Left lung (tissue), 10 donors: ENCODE data around the gene TRNT1. TPM values are rescaled to one million over a fixed set of nuclear protein-coding genes. Genes with fewer than 3 reads are reported as not detected.
A peak's percentile ranks its signal among the peaks of the same experiment; 100 is the strongest.

ENCODE experiments used
- ATAC-seq: fragments of 200-7000 bp; cut with Tn5 transposase; one replicate; pipeline ENCODE4 v1.9.1; 2020; ENCODE audit warnings: moderate library complexity
- DNase-seq, 4 donors: peaks; one replicate each; pipeline ENCODE4 v3.0.0-alpha.2; 2013 to 2020
- H3K27ac ChIP-seq, 2 donors: fragments of 200-600 bp; sonication (generic) in 1 of 2; one replicate each; pipeline versions ENCODE4 v1.5.0 to v1.8.0; 2020 to 2021
- H3K27me3 ChIP-seq, 2 donors: fragments of 200-600 bp; sonication (generic) in 1 of 2; one replicate each; pipeline versions ENCODE4 v1.5.0 to v1.8.0; 2020 to 2021
- H3K36me3 ChIP-seq, 2 donors: fragments of 200-600 bp; sonication (generic) in 1 of 2; one replicate each; pipeline versions ENCODE4 v1.5.0 to v1.8.0; 2020 to 2021
- H3K4me1 ChIP-seq, 2 donors: fragments of 200-600 bp; one replicate each; pipeline ENCODE4 v1.8.0; 2021
- H3K4me3 ChIP-seq, 2 donors: fragments of 200-600 bp; sonication (generic) in 1 of 2; one replicate each; pipeline versions ENCODE4 v1.5.0 to v1.8.0; 2020 to 2021; ENCODE audit warnings: mild to moderate bottlenecking in 1 of 2
- H3K9me3 ChIP-seq, 2 donors: fragments of 200-600 bp; sonication (generic) in 1 of 2; one replicate each; pipeline versions ENCODE4 v1.5.0 to v1.8.0; 2020 to 2021
- CTCF ChIP-seq, 2 donors: fragments of 200-600 bp; sonication (generic) in 1 of 2; IDR thresholded peaks; one replicate each; pipeline versions ENCODE4 v1.5.0 to v1.8.0; 2021; ENCODE audit warnings: antibody characterized with exemption in 2 of 2
- intact Hi-C, 2 donors: fragments of 100-400 bp; cut with DNase I; formaldehyde crosslinking; loops; one replicate each; pipeline versions ENCODE4 v1.11.2 to v1.14.2; 2022
- polyA plus RNA-seq, 6 donors: library from polyadenylated mRNA; unstranded; fragments of 120-200 nt; gene quantifications; one replicate each; pipeline ENCODE4 v1.2.1, GENCODE V29; 2013; ENCODE audit not compliant: insufficient read length in 6 of 6
- total RNA-seq, 2 donors: library from RNA; stranded (reverse); fragmentation: NEBNext Ultra II Directional; extraction: Animal tissue kit (Norgen Biotek cat#: 25700); gene quantifications; one replicate each; pipeline ENCODE4 v1.2.1, GENCODE V29; 2021
- donor health status: DM: no; HTN: yes; CAD: no.
- donor health status: DM: no; HTN: no; CAD: no.

The TRNT1 gene
- total and polyA plus RNA-seq, 8 donors = 21.4 to 41.9 (median 37.0) TPM

DNA sequence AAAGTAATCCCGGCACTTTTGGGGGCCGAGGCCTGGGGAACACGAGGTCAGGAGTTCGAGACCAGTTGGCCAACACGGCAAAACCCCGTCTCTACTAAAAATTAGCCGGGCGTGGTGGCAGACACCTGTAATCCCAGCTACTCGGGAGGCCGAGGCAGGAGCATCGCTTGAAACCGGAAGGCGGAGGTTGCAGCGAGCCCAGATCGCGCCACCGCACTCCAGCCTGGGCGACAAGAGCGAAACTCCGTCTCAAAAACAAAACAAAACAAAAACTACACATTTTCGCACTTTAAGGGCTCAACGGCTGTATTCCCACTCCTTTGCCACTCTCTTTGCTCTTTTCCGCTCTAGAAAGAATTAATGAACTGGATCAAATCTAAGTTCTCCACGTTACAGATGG, 763 bp upstream of the TRNT1 start:
- Histone ChIP-seq H3K27ac (peak overlapping the region; percentile 92 to 93), H3K9me3 (no peaks in the 10 kb centered on the region), H3K4me3 (peak overlapping the region; percentile 83 to 98), H3K36me3 (peaks cover 0 to 22% of the 10 kb centered on the region in 2 donors), H3K27me3 (no peaks in the 10 kb centered on the region), H3K4me1 (peaks cover 5 to 31% of the 10 kb centered on the region in 2 donors)
- no peak for DNase-seq
- intact Hi-C loops = no loop called here
- no peak for TF ChIP-seq CTCF (IDR thresholded peaks at IDR 0.05)
- no peak for ATAC-seq

DNA sequence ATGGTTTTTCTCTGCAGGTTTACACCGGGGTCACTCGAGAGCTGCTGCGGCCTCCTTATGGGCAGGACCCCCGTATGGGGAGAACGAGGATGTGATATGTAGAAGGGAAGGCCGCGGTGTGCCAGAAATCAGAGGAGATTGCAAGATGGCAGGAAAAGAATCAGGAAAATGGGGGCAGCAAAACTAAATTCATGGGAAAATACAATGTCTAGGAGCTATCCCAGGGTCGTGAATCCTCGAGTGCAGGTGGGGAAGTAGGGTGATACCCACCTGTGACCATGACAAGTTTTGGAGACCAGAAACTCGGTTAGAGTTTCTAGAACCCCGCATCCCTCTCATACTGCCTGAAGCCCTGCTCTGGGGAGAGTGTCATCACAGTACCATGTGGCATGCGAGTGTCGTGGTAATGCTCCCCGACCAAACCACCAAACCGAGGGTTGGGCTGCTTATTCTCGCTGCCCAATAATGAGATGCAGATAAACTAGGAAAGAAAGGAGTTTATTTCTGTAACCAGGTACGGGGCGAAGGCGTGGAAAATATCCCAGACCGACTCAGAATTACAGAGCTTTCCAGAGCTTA, 781 bp downstream of the TRNT1 start:
- H3K27ac ChIP-seq = peak overlapping the region; percentile 92 to 93
- no peaks in the 10 kb centered on the region for H3K27me3 ChIP-seq
- H3K9me3 ChIP-seq = no peaks in the 10 kb centered on the region
- intact Hi-C loops = no loop called here
- H3K4me3 ChIP-seq = peak overlapping the region; percentile 83 to 98
- DNase-seq (no peak), ATAC-seq (no peak)
- TF ChIP-seq CTCF (IDR thresholded peaks at IDR 0.05) = no peak
- H3K36me3 ChIP-seq = peaks cover 0 to 27% of the 10 kb centered on the region in 2 donors
- H3K4me1 ChIP-seq = peaks cover 5 to 31% of the 10 kb centered on the region in 2 donors

DNA sequence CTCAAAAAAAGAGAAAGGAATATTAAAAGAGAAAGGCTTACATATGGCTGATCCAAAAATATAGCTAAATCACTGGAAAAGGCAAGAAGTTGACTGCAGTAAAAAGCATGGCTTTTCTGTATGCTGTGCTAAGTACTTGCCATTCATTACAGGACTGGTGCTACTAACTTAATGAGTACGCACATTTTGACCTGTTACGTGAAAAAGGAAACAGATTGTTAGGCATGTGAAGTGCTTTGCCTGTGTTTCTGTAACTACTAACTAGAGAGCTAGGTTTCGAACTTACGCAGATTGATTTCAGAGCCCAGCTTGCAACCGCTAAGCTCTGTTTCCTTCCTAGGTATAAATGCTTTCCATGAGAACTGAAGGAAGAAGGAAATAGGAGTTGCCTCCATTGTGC, 2.8 kb downstream of the TRNT1 start:
- intact Hi-C loops = no loop called here
- H3K27me3 ChIP-seq = no peaks in the 10 kb centered on the region
- no peak overlapping the region for H3K27ac ChIP-seq
- TF ChIP-seq CTCF (IDR thresholded peaks at IDR 0.05) = no peak
- H3K4me3 ChIP-seq = no peak overlapping the region
- DNase-seq = no peak
- H3K36me3 ChIP-seq = peaks cover 0 to 42% of the 10 kb centered on the region in 2 donors
- peaks cover 5 to 40% of the 10 kb centered on the region in 2 donors for H3K4me1 ChIP-seq
- ATAC-seq = no peak
- H3K9me3 ChIP-seq = no peaks in the 10 kb centered on the region

DNA sequence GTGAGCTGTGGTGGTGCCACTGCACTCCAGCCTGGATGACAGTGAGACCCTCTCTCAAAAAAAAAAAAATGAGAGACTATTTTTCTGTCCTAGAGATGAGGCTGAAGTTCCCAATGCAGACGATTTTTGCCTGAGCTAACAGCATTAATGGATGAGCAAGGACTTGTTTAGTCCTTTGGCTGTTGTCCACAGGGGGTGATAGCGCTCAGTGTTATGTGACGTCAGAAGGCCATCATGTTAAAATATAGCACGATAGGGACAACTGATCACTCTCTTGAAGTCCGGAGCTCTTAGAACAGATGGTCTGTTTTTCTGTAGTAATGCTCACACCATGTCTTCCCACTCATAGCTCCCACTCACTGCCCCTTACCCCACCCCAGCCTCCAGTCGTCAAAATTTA, 6.8 kb downstream of the TRNT1 start:
- no peak for TF ChIP-seq CTCF (IDR thresholded peaks at IDR 0.05)
- intact Hi-C loops = no loop called here
- no peak for ATAC-seq
- no peak overlapping the region for H3K27ac ChIP-seq
- no peaks in the 10 kb centered on the region for H3K27me3 ChIP-seq
- H3K4me3 ChIP-seq = no peak overlapping the region
- H3K36me3 ChIP-seq = peaks cover 0 to 63% of the 10 kb centered on the region in 2 donors
- H3K4me1 ChIP-seq = peaks cover 0 to 25% of the 10 kb centered on the region in 2 donors
- no peak for DNase-seq
- no peaks in the 10 kb centered on the region for H3K9me3 ChIP-seq

- no peaks in the 10 kb centered on the region for H3K9me3 ChIP-seq
- H3K36me3 ChIP-seq = peaks cover 0 to 66% of the 10 kb centered on the region in 2 donors
- TF ChIP-seq CTCF (IDR thresholded peaks at IDR 0.05) = no peak
- H3K27me3 ChIP-seq = no peaks in the 10 kb centered on the region
- no peak overlapping the region for H3K27ac ChIP-seq
- intact Hi-C loops = no loop called here
- peaks cover 0 to 11% of the 10 kb centered on the region in 2 donors for H3K4me1 ChIP-seq
- DNase-seq (no peak), ATAC-seq (no peak)
- H3K4me3 ChIP-seq = no peak overlapping the region
These were observed 8.2 kb downstream of the TRNT1 start for GRCh38 chr3:3134750-3135448.
